Activated T-cell treated with anti-CD3 and anti-CD28 coated beads, Interleukin-2, amount 50 U/mL, for 48 hours (primary cell): ENCODE results near the gene TLCD2.
"Not testable (repeated sequence)": the region's sequence is repeated elsewhere in the genome, so short reads cannot be mapped to it uniquely, and the experiment has no call there.

Source experiments
- DNase-seq, 2 experiments: peaks; one replicate each; pipeline ENCODE4 v3.0.0-alpha.2; 2020

Gene TLCD2

GRCh38 chr17:1709971-1710806 lies at the start of gene TLCD2:
TSS of gene TLCD2 (minus strand) at chr17:1710377. CDS start at chr17:1710242, 135 bp downstream.
- no peak for DNase-seq

- no peak for DNase-seq
Observed at GRCh38 chr17:1759529-1759928, 49.4 kb upstream of the TLCD2 start.

- DNase-seq: no peak
Observed at GRCh38 chr17:1758807-1759206, 48.6 kb upstream of the TLCD2 start.

- DNase-seq: no peak
Observed at GRCh38 chr17:1755827-1756262, 45.7 kb upstream of the TLCD2 start.

- no peak for DNase-seq
Observed at GRCh38 chr17:1755252-1755826, 45.2 kb upstream of the TLCD2 start.

GRCh38 chr17:1754430-1755112 lies 44.4 kb upstream of the TLCD2 start:
- no peak for DNase-seq

- no peak for DNase-seq
Observed at GRCh38 chr17:1753767-1754429, 43.7 kb upstream of the TLCD2 start.

GRCh38 chr17:1752425-1753262 lies 42.5 kb upstream of the TLCD2 start:
- DNase-seq: no peak

- no peak for DNase-seq
Observed at GRCh38 chr17:1750628-1751027, 40.5 kb upstream of the TLCD2 start.

GRCh38 chr17:1746975-1747543 lies 36.9 kb upstream of the TLCD2 start:
- no peak for DNase-seq

GRCh38 chr17:1745513-1746020 lies 35.4 kb upstream of the TLCD2 start:
- no peak for DNase-seq

- DNase-seq: no peak
Observed at GRCh38 chr17:1744551-1745512, 34.7 kb upstream of the TLCD2 start.

- DNase-seq: no peak
Observed at GRCh38 chr17:1743088-1743439, 32.9 kb upstream of the TLCD2 start.

- DNase-seq: no peak
Observed at GRCh38 chr17:1742371-1743087, 32.4 kb upstream of the TLCD2 start, which contains the start of gene SERPINF2. TSS of gene SERPINF2 (plus strand) at chr17:1742871. CDS start at chr17:1744996, 2,125 bp downstream.

- not testable (repeated sequence) for DNase-seq
Observed at GRCh38 chr17:1741899-1742298, 31.7 kb upstream of the TLCD2 start.

- DNase-seq: no peak
Observed at GRCh38 chr17:1737531-1738291, 27.5 kb upstream of the TLCD2 start.

GRCh38 chr17:1736348-1737281 lies 26.4 kb upstream of the TLCD2 start:
- DNase-seq: peak; percentile 52 to 71

- no peak for DNase-seq
Observed at GRCh38 chr17:1735834-1736347, 25.7 kb upstream of the TLCD2 start.
